ENCODE measurements around the gene AKAP6. TPM values are rescaled to one million over a fixed set of nuclear protein-coding genes. Genes with fewer than 3 reads are reported as not detected.

Gene AKAP6
- total RNA-seq, 4 donors from 2014 or later: 4.1 to 34.4 (median 15.3) TPM

GRCh38 chr14:32865827-32866376 lies 536.8 kb downstream of the AKAP6 start:
- TF ChIP-seq POLR2A (IDR thresholded peaks at IDR 0.05): no peak
- no peak for TF ChIP-seq CTCF (IDR thresholded peaks at IDR 0.05)
- H3K4me3 ChIP-seq: no peak overlapping the region

GRCh38 chr14:32883188-32883587 lies 554.1 kb downstream of the AKAP6 start:
- Histone ChIP-seq H3K36me3 (no peaks in the 10 kb centered on the region), H3K4me3 (no peak overlapping the region), H3K4me1 (no peaks in the 10 kb centered on the region), H3K27ac (no peak overlapping the region), H3K9me3 (no peaks in the 10 kb centered on the region), H3K27me3 (no peaks in the 10 kb centered on the region)
- DNase-seq: no peak
- no peak for TF ChIP-seq POLR2A (IDR thresholded peaks at IDR 0.05)
- TF ChIP-seq CTCF (IDR thresholded peaks at IDR 0.05): no peak
- intact Hi-C loops (cut with DNase I; ENCODE audit: low total_unique reads): no loop called here

More at GRCh38 chr14:32865827-32866376, 536.8 kb downstream of the AKAP6 start:
- Histone ChIP-seq H3K4me1 (no peaks in the 10 kb centered on the region), H3K36me3 (no peaks in the 10 kb centered on the region), H3K27me3 (no peaks in the 10 kb centered on the region), H3K9me3 (no peaks in the 10 kb centered on the region), H3K27ac (no peak overlapping the region)
- intact Hi-C loops (cut with DNase I; ENCODE audit: low total_unique reads): no loop called here
- no peak for DNase-seq

Small RNA genes lying within 50 kb of the gene (small RNA-seq; reads per million reads assigned to genes)
- 0.30 reads per million for gene RN7SL660P

Other genes with a start within 250 kb of the AKAP6 start
- gene RNU6-7, start 127.3 kb upstream of the AKAP6 start, total RNA-seq: not detected
- gene RNU6-8, start 126.0 kb upstream of the AKAP6 start, total RNA-seq: not detected